K562 (cell line): Measurements from ENCODE around the gene PHKG1. TPM values are rescaled to one million over a fixed set of nuclear protein-coding genes. Genes with fewer than 3 reads are reported as not detected.

Experiments
- ATAC-seq: fragments of 200-7000 bp; cut with Tn5 transposase; 3 replicates; pipeline ENCODE4 v1.9.1; 2020; ENCODE audit warnings: moderate library complexity
- BruUV-seq: library from RNA; stranded (reverse); fragments of 400-500 nt; replicated peaks from 2 replicates; lab custom pipeline; 2021; lab: Mats Ljungman, UMichigan
- CTCF ChIA-PET: fragments of 300-600 bp; formaldehyde crosslinking; extraction: SDS; loops from one replicate; lab custom pipeline; 2021; ENCODE audit warnings: low intra/inter-chr PET ratio; lab: Yijun Ruan, JAX
- POLR2A ChIA-PET: fragments of 300-600, 350-650 bp; sonication (Branson Sonifier 250); formaldehyde crosslinking; extraction: SDS; loops from one replicate; lab custom pipeline; 2021; ENCODE audit warnings: antibody characterized with exemption, inconsistent platforms; lab: Yijun Ruan, JAX
- DNase-seq, 4 experiments: peaks; one replicate each; pipeline versions ENCODE4 v3.0.0 to v3.0.0-alpha.2; 2011 to 2018; ENCODE audit warnings: low spot score in 3 of 4, mixed read lengths in 3 of 4; ENCODE audit errors: extremely low read depth in 1 of 4
- FAIRE-seq: peaks from 2 replicates; lab custom pipeline; 2011; peaks lifted over from hg19 to GRCh38; lab: Jason Lieb, UNC
- H2AFZ ChIP-seq: 2 replicates; pipeline ENCODE4 v1.6.0; 2011; ENCODE audit warnings: low read depth, low read length, control low read depth, inconsistent platforms
- H3K27ac ChIP-seq: fragments of 200-600 bp; 3 replicates; pipeline ENCODE4 v1.8.0; 2011; ENCODE audit warnings: low read depth, mild to moderate bottlenecking, control low read depth, inconsistent platforms, low read length, moderate library complexity, mixed read lengths; ENCODE audit errors: extremely low read depth
- H3K27me3 ChIP-seq, 2 experiments: fragments of 300-600 bp in 1 of 2; 2 replicates in 1 of 2; 3 replicates in 1 of 2; pipeline versions ENCODE4 v1.6.0 to v1.8.0; 2011; ENCODE audit warnings: inconsistent platforms in 2 of 2, low read length in 2 of 2, mild to moderate bottlenecking in 1 of 2, mixed read lengths in 1 of 2, moderate library complexity in 1 of 2; ENCODE audit not compliant: control insufficient read depth in 2 of 2, insufficient read depth in 2 of 2
- H3K36me3 ChIP-seq: fragments of 300-600 bp; 3 replicates; pipeline ENCODE4 v1.8.0; 2011; ENCODE audit warnings: mild to moderate bottlenecking, low read length, inconsistent platforms; ENCODE audit not compliant: control insufficient read depth, insufficient read depth
- H3K4me1 ChIP-seq, 2 experiments: fragments of 200-600 bp in 1 of 2; replicated peaks in 1 of 2; 2 replicates in 1 of 2; 3 replicates in 1 of 2; pipeline versions ENCODE4 v1.5.1 to v1.8.0; 2011; ENCODE audit warnings: inconsistent platforms in 2 of 2, low read length in 2 of 2, mild to moderate bottlenecking in 1 of 2, mixed read lengths in 1 of 2, moderate library complexity in 1 of 2; ENCODE audit not compliant: control insufficient read depth in 2 of 2, insufficient read depth in 2 of 2
- H3K4me2 ChIP-seq: 2 replicates; pipeline ENCODE4 v1.6.1; 2011; ENCODE audit warnings: low read length, control low read depth, inconsistent platforms, mixed read lengths; ENCODE audit not compliant: insufficient read depth
- H3K4me3 ChIP-seq: fragments of 200-600 bp; sonication (generic), shearing (Covaris generic); 2 replicates; pipeline ENCODE4 v1.5.1; 2016; ENCODE audit warnings: control low read depth, inconsistent platforms
- H3K79me2 ChIP-seq: fragments of 200-600 bp; 3 replicates; pipeline ENCODE4 v1.8.0; 2011; ENCODE audit warnings: low read length, inconsistent platforms; ENCODE audit not compliant: control insufficient read depth, insufficient read depth
- H3K9ac ChIP-seq, 2 experiments: 2 replicates each; pipeline versions ENCODE4 v1.6.0 to v1.6.1; 2011; ENCODE audit warnings: low read depth in 2 of 2, low read length in 2 of 2, control low read depth in 1 of 2, inconsistent platforms in 1 of 2, mild to moderate bottlenecking in 1 of 2, mixed read lengths in 1 of 2; ENCODE audit not compliant: insufficient read depth in 1 of 2
- H3K9me1 ChIP-seq: one replicate; pipeline ENCODE4 v1.6.0; 2011; ENCODE audit warnings: inconsistent platforms, mild to moderate bottlenecking, low read length, moderate library complexity; ENCODE audit not compliant: control insufficient read depth, insufficient read depth
- H3K9me3 ChIP-seq: replicated peaks from 2 replicates; pipeline ENCODE4 v1.5.1; 2011; ENCODE audit warnings: low read depth, low read length, inconsistent platforms; ENCODE audit not compliant: control insufficient read depth, insufficient read depth
- H4K20me1 ChIP-seq: replicated peaks from 2 replicates; pipeline ENCODE4 v1.6.1; 2011; ENCODE audit warnings: low read length, inconsistent platforms, mixed read lengths; ENCODE audit not compliant: control insufficient read depth, insufficient read depth
- MEIS2 ChIP-seq: fragments of 450-650 bp; IDR thresholded peaks from 2 replicates; pipeline ENCODE4 v1.6.1; 2014; ENCODE audit warnings: mild to moderate bottlenecking; ENCODE audit not compliant: partially characterized antibody
- PBX2 ChIP-seq, 2 experiments: IDR thresholded peaks in 1 of 2; conservative IDR thresholded peaks in 1 of 2; 2 replicates each; pipeline ENCODE4 v1.6.1; 2016; ENCODE audit warnings: low read depth in 2 of 2, mild to moderate bottlenecking in 1 of 2, missing compliant biosample characterization in 1 of 2, missing genetic modification characterization in 1 of 2, moderate library complexity in 1 of 2
- TCF3 ChIP-seq: sonication (generic); formaldehyde crosslinking; IDR thresholded peaks from 2 replicates; pipeline ENCODE4 v1.4.0; 2020; ENCODE audit warnings: mild to moderate bottlenecking, missing genetic modification reagents
- ZKSCAN3 ChIP-seq: fragments of 250-450 bp; sonication (Bioruptor Pico); IDR thresholded peaks from 2 replicates; pipeline ENCODE4 v1.4.0; 2020
- WGBS: fragments of 100-300 bp; shearing (Covaris generic); methylation state at CpG from one replicate; pipeline ENCODE4 v1.1.6; 2016; ENCODE audit warnings: low coverage, mixed read lengths; ENCODE audit not compliant: insufficient coverage; ENCODE audit errors: missing lambda C conversion rate; 5-methylcytosine and 5-hydroxymethylcytosine counted together
- in situ Hi-C: fragments of 300-500 bp; cut with MboI; formaldehyde crosslinking; loops from 4 replicates; pipeline ENCODE4 v1.15.0; 2018; ENCODE audit warnings: inconsistent platforms, mixed read lengths
- intact Hi-C: fragments of 100-400 bp; cut with micrococcal nuclease; formaldehyde crosslinking; loops from 2 replicates; pipeline ENCODE4 v1.14.2; 2022
- polyA plus RNA-seq, 8 experiments: library from polyadenylated mRNA; depleted of rRNA in 4 of 8; stranded (reverse) in 5 of 8; unstranded in 3 of 8; fragments of >200 nt; fragmentation: Nextera tagmentation in 2 of 8; fragmentation: Illumina TruSeq in 1 of 8; extraction: Ambion mirVana in 2 of 8; extraction: Trizol in 1 of 8; gene quantifications; 2 replicates each; pipeline versions ENCODE4 v1.2.1 to v1.2.3, GENCODE V29; 2011 to 2014; ENCODE audit warnings: inconsistent platforms in 1 of 8, missing spikeins in 1 of 8
- total RNA-seq, 7 experiments: library from RNA; depleted of rRNA in 6 of 7; stranded (reverse); fragments of >200 nt in 6 of 7; fragmentation: Illumina TruSeq in 2 of 7; extraction: Trizol in 2 of 7; gene quantifications; 2 replicates each; pipeline versions ENCODE4 v1.2.1 to v1.2.3, GENCODE V29; 2011 to 2021; ENCODE audit warnings: low replicate concordance in 1 of 7

PHKG1 gene
- total and polyA plus RNA-seq, 9 of the 15 experiments (the other 6 are each of a cell fraction or from before 2014, with no cell fraction given), result 0.10 to 0.83 (median 0.46) TPM

DNA sequence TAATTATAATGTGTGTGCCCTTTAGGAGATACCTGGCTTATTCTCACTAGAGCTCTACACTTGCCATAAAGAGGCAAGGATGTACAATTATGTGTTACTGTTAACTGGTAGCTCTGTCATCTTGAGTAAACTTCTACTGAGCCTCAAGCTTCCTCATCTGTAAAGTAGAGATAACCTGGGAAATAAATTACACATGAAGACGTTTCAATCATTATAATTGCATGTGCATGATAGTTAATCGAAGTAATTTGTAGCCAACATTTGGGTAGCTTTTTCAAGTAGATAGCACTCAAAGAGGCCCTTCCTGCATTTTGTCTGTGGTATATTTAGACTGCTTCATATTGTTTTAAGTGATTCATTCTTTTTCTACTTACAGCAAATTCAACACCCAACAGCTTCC lies 38.8 kb downstream of the PHKG1 start:
- 25% methylated on average over 2 of the region's 2 CpGs for WGBS
- peaks cover 88% of the 10 kb centered on the region for H3K79me2 ChIP-seq
- H3K36me3 ChIP-seq, result peaks cover 62% of the 10 kb centered on the region
- in situ Hi-C loops, result no loop called here
- ChIA-PET POLR2A (interaction anchor here (0.6 to 1.9 kb wide), 6 partner anchors 8 to 425 kb away, joined by 3 to 12 read pairs (median 5); partner anchors contain the start of gene SUMF2), CTCF (no interaction called here)
- peaks cover 18 to 20% of the 10 kb centered on the region in 2 experiments for H3K4me1 ChIP-seq
- peak overlapping the region; percentile 92; the same call in 2 of the 3 replicates for H3K27ac ChIP-seq
- H3K4me2 ChIP-seq, result peak overlapping the region; percentile 47
- H3K4me3 ChIP-seq, result peak overlapping the region; percentile 82; the same call in 1 of the 2 replicates
- no peak for TF ChIP-seq PBX2 (CRISPR knock-in tag; IDR thresholded peaks at IDR 0.05; ENCODE audit: low read depth)
- TF ChIP-seq PBX2 (tag; conservative IDR thresholded peaks at IDR 0.05; ENCODE audit: low read depth), result peak; percentile 43
- peak; percentile 51; the same call in 1 of the 2 replicates for TF ChIP-seq TCF3
- TF ChIP-seq ZKSCAN3 (CRISPR knock-in tag), result no peak
- peak; percentile 70 for TF ChIP-seq MEIS2
- H2AFZ ChIP-seq, result no peak overlapping the region
- intact Hi-C loops, result no loop called here
- no TSS peak for BruUV-seq
- H3K9me3 ChIP-seq, result no peaks in the 10 kb centered on the region
- no peak for FAIRE-seq
- no peak for DNase-seq
- no peak for ATAC-seq
- H3K9me1 ChIP-seq, result no peaks in the 10 kb centered on the region
- H4K20me1 ChIP-seq, result no peaks in the 10 kb centered on the region
- peak overlapping the region in 1 of 2 experiments; percentile 94; a peak in 1 of 4 replicates for H3K9ac ChIP-seq
- no peaks in the 10 kb centered on the region for H3K27me3 ChIP-seq
